Neuronal stem cell (in vitro differentiated cells): ENCODE results near the gene FBXL22.

ENCODE experiments used
- DNase-seq: peaks from one replicate; pipeline ENCODE4 v3.0.0-alpha.2; 2013; ENCODE audit warnings: low spot score
- H2AFZ ChIP-seq: one replicate; pipeline ENCODE4 v1.6.1; 2013; ENCODE audit warnings: mild to moderate bottlenecking, low read length, inconsistent platforms
- H2AK5ac ChIP-seq: 2 replicates; pipeline ENCODE4 v1.6.1; 2013; ENCODE audit warnings: low read depth, mild to moderate bottlenecking, inconsistent platforms, low read length, moderate library complexity, mixed read lengths
- H2BK120ac ChIP-seq: 2 replicates; pipeline ENCODE4 v1.6.1; 2013; ENCODE audit warnings: low read depth, mild to moderate bottlenecking, inconsistent platforms, low read length, moderate library complexity, mixed read lengths
- H2BK12ac ChIP-seq: one replicate; pipeline ENCODE4 v1.6.1; 2013; ENCODE audit warnings: low read length, inconsistent platforms
- H2BK15ac ChIP-seq: 2 replicates; pipeline ENCODE4 v1.6.1; 2013; ENCODE audit warnings: mild to moderate bottlenecking, low read length, inconsistent platforms, mixed read lengths
- H2BK5ac ChIP-seq: one replicate; pipeline ENCODE4 v1.6.1; 2013; ENCODE audit warnings: inconsistent platforms, mild to moderate bottlenecking, low read length, moderate library complexity
- H3K14ac ChIP-seq: one replicate; pipeline ENCODE4 v1.6.1; 2013; ENCODE audit warnings: low read length, inconsistent platforms
- H3K18ac ChIP-seq: 2 replicates; pipeline ENCODE4 v1.6.1; 2013; ENCODE audit warnings: low read length, inconsistent platforms
- H3K23ac ChIP-seq: 2 replicates; pipeline ENCODE4 v1.6.1; 2013; ENCODE audit warnings: low read depth, mild to moderate bottlenecking, mixed read lengths, low read length, inconsistent platforms; ENCODE audit not compliant: poor library complexity
- H3K27ac ChIP-seq: replicated peaks from 3 replicates; pipeline ENCODE4 v1.5.1; 2013; ENCODE audit warnings: low read length, inconsistent platforms
- H3K27me3 ChIP-seq, 3 experiments: 2 replicates each; pipeline ENCODE4 v1.6.1; 2013; ENCODE audit warnings: low read length in 3 of 3, mild to moderate bottlenecking in 2 of 3, inconsistent platforms in 1 of 3, low read depth in 1 of 3, mixed read lengths in 1 of 3, moderate library complexity in 1 of 3; ENCODE audit not compliant: control insufficient read depth in 3 of 3, insufficient read depth in 3 of 3
- H3K36me3 ChIP-seq, 2 donors: replicated peaks in 1 of 2; 2 replicates each; pipeline ENCODE4 v1.6.1; 2013; ENCODE audit warnings: low read length in 2 of 2; ENCODE audit not compliant: control insufficient read depth in 2 of 2, insufficient read depth in 2 of 2
- H3K4ac ChIP-seq: 2 replicates; pipeline ENCODE4 v1.6.1; 2013; ENCODE audit warnings: inconsistent platforms, mild to moderate bottlenecking, low read length, moderate library complexity
- H3K4me1 ChIP-seq, 2 donors: 1 replicate in 1 of 2; 2 replicates in 1 of 2; pipeline ENCODE4 v1.6.1; 2013; ENCODE audit warnings: low read length in 2 of 2, low read depth in 1 of 2; ENCODE audit not compliant: control insufficient read depth in 2 of 2, insufficient read depth in 1 of 2
- H3K4me2 ChIP-seq: one replicate; pipeline ENCODE4 v1.6.1; 2013; ENCODE audit warnings: mild to moderate bottlenecking, low read length, inconsistent platforms; ENCODE audit not compliant: insufficient read depth, poor library complexity, severe bottlenecking
- H3K4me3 ChIP-seq, 2 donors: 2 replicates each; pipeline ENCODE4 v1.5.1; 2013; ENCODE audit warnings: low read length in 2 of 2, mild to moderate bottlenecking in 2 of 2, inconsistent platforms in 1 of 2, moderate library complexity in 1 of 2
- H3K79me1 ChIP-seq: one replicate; pipeline ENCODE4 v1.6.1; 2013; ENCODE audit warnings: low read depth, mild to moderate bottlenecking, inconsistent platforms, low read length, moderate library complexity
- H3K9ac ChIP-seq: one replicate; pipeline ENCODE4 v1.6.1; 2013; ENCODE audit warnings: mild to moderate bottlenecking, low read depth, low read length, inconsistent platforms; ENCODE audit not compliant: poor library complexity
- H3K9me3 ChIP-seq, 2 donors: replicated peaks in 1 of 2; 2 replicates each; pipeline versions ENCODE3 to v1.6.1; 2013; ENCODE audit warnings: low read length in 2 of 2, mild to moderate bottlenecking in 2 of 2, inconsistent platforms in 1 of 2, low read depth in 1 of 2, mixed read lengths in 1 of 2, moderate library complexity in 1 of 2; ENCODE audit not compliant: control insufficient read depth in 2 of 2, insufficient read depth in 1 of 2
- H4K8ac ChIP-seq: one replicate; pipeline ENCODE4 v1.6.1; 2013; ENCODE audit warnings: low read depth, mild to moderate bottlenecking, inconsistent platforms, low read length, moderate library complexity
- H4K91ac ChIP-seq: one replicate; pipeline ENCODE4 v1.6.1; 2013; ENCODE audit warnings: low read length, low read depth, mild to moderate bottlenecking, inconsistent platforms; ENCODE audit not compliant: poor library complexity
- WGBS, 2 donors: extraction: QIAGEN DNeasy Blood & Tissue Kit; methylation state at CpG; one replicate each; pipeline ENCODE4 v1.1.7; 2013; ENCODE audit warnings: missing lambda C conversion rate in 2 of 2, mixed read lengths in 1 of 2; ENCODE audit not compliant: insufficient read length in 2 of 2, insufficient replicate concordance in 1 of 2; ENCODE audit errors: extremely low coverage in 2 of 2; 5-methylcytosine and 5-hydroxymethylcytosine counted together

Gene FBXL22

GRCh38 chr15:63555507-63555906, 41.7 kb upstream of the FBXL22 start:
- Histone ChIP-seq H4K8ac (no peak overlapping the region), H3K36me3 (peaks cover 8 to 73% of the 10 kb centered on the region in 2 donors), H3K4me1 (peaks cover 0 to 22% of the 10 kb centered on the region in 2 donors)

GRCh38 chr15:63556246-63556645, 40.9 kb upstream of the FBXL22 start:
- H2BK5ac ChIP-seq = no peak overlapping the region
- no peak overlapping the region for H3K4me2 ChIP-seq
- no peaks in the 10 kb centered on the region for H3K27me3 ChIP-seq
- H4K91ac ChIP-seq = no peak overlapping the region
- H3K23ac ChIP-seq = no peak overlapping the region
- H3K4me1 ChIP-seq = peaks cover 0 to 22% of the 10 kb centered on the region in 2 donors
- H3K9me3 ChIP-seq = no peaks in the 10 kb centered on the region
- no peak overlapping the region for H2BK120ac ChIP-seq
- no peak overlapping the region for H3K9ac ChIP-seq
- H2BK12ac ChIP-seq = no peak overlapping the region
- no peak overlapping the region for H3K14ac ChIP-seq
- no CpG with 5 or more reads among the region's 6 CpGs for WGBS, 2 donors
- no peak overlapping the region for H3K18ac ChIP-seq
- no peak overlapping the region for H3K4ac ChIP-seq
- no peak overlapping the region for H3K27ac ChIP-seq
- H2AK5ac ChIP-seq = no peak overlapping the region
- H3K36me3 ChIP-seq = peaks cover 9 to 77% of the 10 kb centered on the region in 2 donors
- no peak overlapping the region for H2BK15ac ChIP-seq
- no peak overlapping the region for H4K8ac ChIP-seq
- H3K79me1 ChIP-seq = peaks cover 2% of the 10 kb centered on the region
- no peak overlapping the region for H2AFZ ChIP-seq
- DNase-seq = no peak
- peak overlapping the region in 1 of 2 donors; percentile 34 for H3K4me3 ChIP-seq

More at GRCh38 chr15:63555507-63555906, 41.7 kb upstream of the FBXL22 start:
- Histone ChIP-seq H3K14ac (no peak overlapping the region), H3K27me3 (no peaks in the 10 kb centered on the region), H3K18ac (no peak overlapping the region), H3K23ac (no peak overlapping the region), H3K9ac (no peak overlapping the region), H2BK5ac (no peak overlapping the region), H3K79me1 (peaks cover 2% of the 10 kb centered on the region), H3K9me3 (no peaks in the 10 kb centered on the region), H2BK12ac (no peak overlapping the region), H2BK120ac (no peak overlapping the region), H3K4me3 (no peak overlapping the region), H3K4ac (no peak overlapping the region), H2AFZ (no peak overlapping the region), H2AK5ac (no peak overlapping the region), H3K4me2 (no peak overlapping the region), H4K91ac (no peak overlapping the region), H2BK15ac (no peak overlapping the region), H3K27ac (no peak overlapping the region)
- no peak for DNase-seq

DNA sequence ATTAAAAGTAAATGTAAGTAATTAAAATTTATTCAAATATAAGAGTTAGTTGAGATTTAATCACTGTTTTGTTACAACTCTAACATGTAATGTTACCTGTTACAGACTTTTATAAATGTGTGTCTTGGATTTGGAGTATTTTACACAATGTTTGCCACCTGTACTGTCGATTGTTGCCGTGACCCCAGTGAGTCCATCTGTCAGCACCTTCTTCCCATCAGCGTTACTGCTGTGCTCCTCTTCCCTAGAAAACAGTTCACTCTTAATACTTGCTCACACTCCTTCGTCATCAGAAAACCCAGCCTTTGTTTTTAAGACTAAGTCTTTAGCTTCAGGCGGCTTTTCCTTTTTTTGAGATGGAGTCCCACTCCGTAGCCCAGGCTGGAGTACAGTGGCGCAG, 40.5 kb upstream of the FBXL22 start:
- Histone ChIP-seq H2BK12ac (no peak overlapping the region), H2AK5ac (no peak overlapping the region), H3K79me1 (peaks cover 2% of the 10 kb centered on the region), H2BK15ac (no peak overlapping the region), H3K4me2 (no peak overlapping the region), H2BK120ac (no peak overlapping the region), H3K27me3 (no peaks in the 10 kb centered on the region), H3K4ac (no peak overlapping the region), H2AFZ (no peak overlapping the region), H2BK5ac (no peak overlapping the region), H3K14ac (no peak overlapping the region), H4K8ac (no peak overlapping the region), H4K91ac (no peak overlapping the region), H3K23ac (no peak overlapping the region), H3K9me3 (no peaks in the 10 kb centered on the region), H3K36me3 (peaks cover 12 to 82% of the 10 kb centered on the region in 2 donors), H3K4me1 (peaks cover 0 to 21% of the 10 kb centered on the region in 2 donors), H3K18ac (no peak overlapping the region), H3K4me3 (no peak overlapping the region), H3K9ac (no peak overlapping the region), H3K27ac (no peak overlapping the region)
- no CpG with 5 or more reads among the region's 7 CpGs for WGBS, 2 donors
- no peak for DNase-seq

DNA sequence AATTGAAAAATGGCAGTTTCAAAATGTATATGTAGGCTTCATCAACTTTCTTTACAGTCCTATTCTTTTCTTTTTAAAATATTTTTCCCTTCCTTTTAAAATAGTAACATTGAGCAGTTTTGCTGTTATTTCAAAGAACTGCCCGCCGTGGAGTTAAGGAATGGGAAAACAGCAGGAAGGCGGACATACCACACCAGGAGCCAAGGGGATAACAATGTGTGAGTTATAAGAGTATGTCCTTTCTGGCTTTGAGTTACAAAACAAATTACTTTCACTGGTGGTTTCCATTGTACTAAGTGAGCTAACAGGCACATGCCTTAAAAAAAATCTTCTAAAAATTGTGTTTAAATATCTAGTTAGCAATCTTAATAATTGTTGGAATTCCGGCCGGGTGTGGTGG, 37.4 kb upstream of the FBXL22 start:
- Histone ChIP-seq H4K91ac (no peak overlapping the region), H3K4me2 (no peak overlapping the region), H2BK12ac (no peak overlapping the region), H2BK120ac (no peak overlapping the region), H3K27ac (no peak overlapping the region), H3K4ac (no peak overlapping the region), H3K79me1 (peaks cover 2% of the 10 kb centered on the region), H3K14ac (no peak overlapping the region), H3K23ac (no peak overlapping the region), H3K9me3 (no peaks in the 10 kb centered on the region), H3K9ac (no peak overlapping the region), H4K8ac (no peak overlapping the region), H3K4me3 (no peak overlapping the region), H2BK15ac (no peak overlapping the region), H3K4me1 (peaks cover 1 to 2% of the 10 kb centered on the region in 2 donors), H3K36me3 (peaks cover 21 to 97% of the 10 kb centered on the region in 2 donors), H2AFZ (no peak overlapping the region), H3K27me3 (no peaks in the 10 kb centered on the region), H3K18ac (no peak overlapping the region), H2AK5ac (no peak overlapping the region), H2BK5ac (no peak overlapping the region)
- WGBS, 2 donors = no CpG with 5 or more reads among the region's 5 CpGs
- no peak for DNase-seq
